Measurements from ENCODE around the gene SOCS7.

Gene SOCS7

DNA sequence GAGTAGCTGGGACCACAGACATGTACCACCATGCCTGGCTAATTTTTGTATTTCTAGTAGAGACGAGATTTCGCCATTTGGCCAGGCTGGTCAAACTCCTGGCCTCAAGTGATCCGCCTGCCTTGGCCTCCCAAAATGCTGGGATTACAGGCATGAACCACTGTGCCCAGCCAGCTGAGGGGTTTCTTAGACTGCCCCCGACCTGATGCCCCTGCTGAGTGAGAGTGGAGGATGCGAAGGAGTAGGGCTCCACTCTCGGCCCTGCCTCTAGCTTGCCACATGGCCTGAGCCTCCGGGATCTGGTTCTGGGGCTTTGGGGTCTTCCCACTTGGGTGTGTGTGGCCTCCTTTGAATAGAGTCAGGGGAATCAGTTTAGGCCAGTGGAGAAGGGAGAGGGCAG is 18.9 kb upstream of the SOCS7 start:
- H2AFZ ChIP-seq (ENCODE audit: low read length): no peak overlapping the region

DNA sequence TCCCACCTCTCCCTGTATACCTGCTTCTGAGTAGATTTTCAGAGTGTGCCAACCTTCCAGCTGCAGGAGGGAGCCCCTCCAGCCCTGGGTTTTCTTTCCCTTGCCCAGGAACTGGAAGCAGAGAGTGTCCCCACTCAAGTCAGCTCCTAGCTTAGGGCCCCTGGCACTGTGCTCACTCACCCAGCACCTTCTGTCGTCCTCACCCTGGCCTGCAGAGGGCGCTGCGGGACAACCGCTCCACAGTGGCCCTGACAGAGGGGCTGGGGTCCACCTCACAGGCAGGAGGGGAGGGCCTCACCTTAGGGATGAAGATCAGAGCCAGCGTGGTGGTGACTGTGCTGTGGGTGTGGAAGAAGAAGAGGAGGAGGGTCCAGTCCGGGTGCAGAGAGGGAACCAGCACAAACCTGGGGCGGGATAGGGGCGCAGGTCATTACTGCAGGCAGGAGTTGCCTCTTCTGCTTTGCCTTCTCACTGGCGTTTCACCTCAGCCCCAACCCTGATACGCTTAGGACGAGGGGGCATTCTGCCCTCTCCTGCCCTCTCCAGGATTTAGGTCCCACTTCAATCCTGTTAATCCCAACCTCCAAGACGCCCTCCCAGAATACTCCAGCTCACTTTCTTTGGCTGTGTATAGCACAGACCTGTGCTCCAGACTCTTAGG is 17.9 kb upstream of the SOCS7 start:
- WGBS, 2 donors (ENCODE audit: extremely low coverage in 2 of 2, insufficient read length in 2 of 2, insufficient replicate concordance in 1 of 2): no CpG with 5 or more reads among the region's 12 CpGs
- H3K4me2 ChIP-seq (ENCODE audit: insufficient read depth, low read length, poor library complexity, severe bottlenecking): no peak overlapping the region
- H3K36me3 ChIP-seq (replicated peaks in 1 of 2; ENCODE audit: control insufficient read depth in 2 of 2, insufficient read depth in 2 of 2, low read length in 2 of 2): no peaks in the 10 kb centered on the region
- no peaks in the 10 kb centered on the region for H3K9me3 ChIP-seq (replicated peaks in 1 of 2; ENCODE audit: control insufficient read depth in 2 of 2, insufficient read depth in 1 of 2, low read depth in 1 of 2, low read length in 2 of 2)
- H3K4me1 ChIP-seq (ENCODE audit: control insufficient read depth in 2 of 2, insufficient read depth in 1 of 2, low read depth in 1 of 2, low read length in 2 of 2): peaks cover 0 to 3% of the 10 kb centered on the region in 2 donors
- no peaks in the 10 kb centered on the region for H3K79me1 ChIP-seq (ENCODE audit: low read depth, low read length)
- H3K27ac ChIP-seq (replicated peaks; ENCODE audit: low read length): no peak overlapping the region
- DNase-seq (ENCODE audit: low spot score): peak; percentile 64
- no peak overlapping the region for H2BK12ac ChIP-seq (ENCODE audit: low read length)
- H2BK5ac ChIP-seq (ENCODE audit: low read length): no peak overlapping the region
- no peak overlapping the region for H2AFZ ChIP-seq (ENCODE audit: low read length)
- peak overlapping the region; percentile 91 for H2AK5ac ChIP-seq (ENCODE audit: low read depth, low read length)
- no peak overlapping the region for H3K23ac ChIP-seq (ENCODE audit: low read depth, low read length, poor library complexity)
- H4K8ac ChIP-seq (ENCODE audit: low read depth, low read length): no peak overlapping the region
- H2BK120ac ChIP-seq (ENCODE audit: low read depth, low read length): no peak overlapping the region
- H3K4me3 ChIP-seq (ENCODE audit: low read length in 2 of 2): no peak overlapping the region
- no peak overlapping the region for H3K18ac ChIP-seq (ENCODE audit: low read length)
- H3K14ac ChIP-seq (ENCODE audit: low read length): no peak overlapping the region
- no peak overlapping the region for H3K4ac ChIP-seq (ENCODE audit: low read length)
- peak overlapping the region; percentile 12 for H2BK15ac ChIP-seq (ENCODE audit: low read length)
- peaks cover 0 to 60% (median 0%) of the 10 kb centered on the region in 3 experiments for H3K27me3 ChIP-seq (ENCODE audit: control insufficient read depth in 3 of 3, insufficient read depth in 3 of 3, low read depth in 1 of 3, low read length in 3 of 3)
- no peak overlapping the region for H4K91ac ChIP-seq (ENCODE audit: low read depth, low read length, poor library complexity)
- no peak overlapping the region for H3K9ac ChIP-seq (ENCODE audit: low read depth, low read length, poor library complexity)

More for the DNA sequence above, 18.9 kb upstream of the SOCS7 start:
- no peak for DNase-seq (ENCODE audit: low spot score)
- H3K4ac ChIP-seq (ENCODE audit: low read length): no peak overlapping the region
- no peak overlapping the region for H3K4me2 ChIP-seq (ENCODE audit: insufficient read depth, low read length, poor library complexity, severe bottlenecking)
- H3K4me1 ChIP-seq (ENCODE audit: control insufficient read depth in 2 of 2, insufficient read depth in 1 of 2, low read depth in 1 of 2, low read length in 2 of 2): peaks cover 0 to 3% of the 10 kb centered on the region in 2 donors
- no peaks in the 10 kb centered on the region for H3K36me3 ChIP-seq (replicated peaks in 1 of 2; ENCODE audit: control insufficient read depth in 2 of 2, insufficient read depth in 2 of 2, low read length in 2 of 2)
- H3K14ac ChIP-seq (ENCODE audit: low read length): no peak overlapping the region
- peak overlapping the region in 1 of 2 donors; percentile 33 for H3K4me3 ChIP-seq (ENCODE audit: low read length in 2 of 2)
- no peak overlapping the region for H3K18ac ChIP-seq (ENCODE audit: low read length)
- peak overlapping the region; percentile 30 for H3K23ac ChIP-seq (ENCODE audit: low read depth, low read length, poor library complexity)
- peaks cover 0 to 51% (median 0%) of the 10 kb centered on the region in 3 experiments for H3K27me3 ChIP-seq (ENCODE audit: control insufficient read depth in 3 of 3, insufficient read depth in 3 of 3, low read depth in 1 of 3, low read length in 3 of 3)
- H4K91ac ChIP-seq (ENCODE audit: low read depth, low read length, poor library complexity): no peak overlapping the region
- no peaks in the 10 kb centered on the region for H3K79me1 ChIP-seq (ENCODE audit: low read depth, low read length)
- H3K27ac ChIP-seq (replicated peaks; ENCODE audit: low read length): no peak overlapping the region
- H2AK5ac ChIP-seq (ENCODE audit: low read depth, low read length): peak overlapping the region; percentile 20
- H2BK120ac ChIP-seq (ENCODE audit: low read depth, low read length): no peak overlapping the region
- no peaks in the 10 kb centered on the region for H3K9me3 ChIP-seq (replicated peaks in 1 of 2; ENCODE audit: control insufficient read depth in 2 of 2, insufficient read depth in 1 of 2, low read depth in 1 of 2, low read length in 2 of 2)
- no CpG with 5 or more reads among the region's 7 CpGs for WGBS, 2 donors (ENCODE audit: extremely low coverage in 2 of 2, insufficient read length in 2 of 2, insufficient replicate concordance in 1 of 2)
- no peak overlapping the region for H4K8ac ChIP-seq (ENCODE audit: low read depth, low read length)
- H2BK12ac ChIP-seq (ENCODE audit: low read length): no peak overlapping the region
- H3K9ac ChIP-seq (ENCODE audit: low read depth, low read length, poor library complexity): no peak overlapping the region
- H2BK15ac ChIP-seq (ENCODE audit: low read length): peak overlapping the region; percentile 77
- H2BK5ac ChIP-seq (ENCODE audit: low read length): no peak overlapping the region

DNA sequence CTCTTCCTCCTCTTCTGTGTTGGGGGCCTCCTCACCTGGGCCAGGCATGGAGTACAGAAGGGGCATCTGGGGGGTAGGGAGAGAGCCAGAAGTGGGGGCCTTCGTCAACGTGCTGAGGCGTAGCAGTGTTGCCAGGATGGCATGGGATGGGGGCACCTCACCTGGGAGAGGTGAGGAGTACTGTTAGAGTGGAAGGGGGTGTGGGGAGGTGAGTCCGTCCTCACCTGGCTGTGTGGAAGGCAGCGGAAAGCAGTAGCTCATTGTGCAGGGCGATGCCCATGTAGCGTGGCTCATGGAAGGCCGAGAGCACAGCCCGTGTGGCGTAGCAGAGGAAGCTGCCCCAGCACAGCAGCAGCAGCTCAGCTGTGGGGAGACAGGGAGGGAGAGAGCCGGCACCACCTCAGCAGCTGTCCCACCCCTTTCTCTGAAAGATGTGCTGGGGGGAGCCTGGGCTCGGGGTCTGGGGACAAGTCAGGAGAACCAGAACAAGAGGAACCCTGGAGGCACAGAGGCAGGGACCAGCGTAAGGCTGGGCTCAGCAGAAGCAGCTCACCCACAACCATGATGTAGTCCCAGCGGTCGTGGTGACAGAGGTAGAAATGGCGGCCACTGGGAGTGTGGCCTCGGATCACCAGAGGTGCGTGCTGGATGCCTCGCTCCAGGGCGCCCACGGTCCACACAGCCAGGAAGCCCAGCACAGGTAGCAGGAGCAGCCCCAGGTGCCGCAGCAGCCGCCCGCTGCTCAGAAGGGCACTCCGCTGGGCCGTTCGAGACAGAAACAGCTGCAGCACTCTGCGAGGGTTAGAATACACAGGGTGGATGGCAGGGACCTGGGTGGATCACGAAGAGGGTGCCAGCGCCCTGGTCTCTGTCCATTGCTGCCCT is 16.9 kb upstream of the SOCS7 start:
- H3K9me3 ChIP-seq (replicated peaks in 1 of 2; ENCODE audit: control insufficient read depth in 2 of 2, insufficient read depth in 1 of 2, low read depth in 1 of 2, low read length in 2 of 2): no peaks in the 10 kb centered on the region
- no peak overlapping the region for H2AFZ ChIP-seq (ENCODE audit: low read length)
- H3K27me3 ChIP-seq (ENCODE audit: control insufficient read depth in 3 of 3, insufficient read depth in 3 of 3, low read depth in 1 of 3, low read length in 3 of 3): peaks cover 0 to 64% (median 0%) of the 10 kb centered on the region in 3 experiments
- H2BK120ac ChIP-seq (ENCODE audit: low read depth, low read length): peak overlapping the region; percentile 36
- peak overlapping the region; percentile 91 for H2AK5ac ChIP-seq (ENCODE audit: low read depth, low read length)
- H3K14ac ChIP-seq (ENCODE audit: low read length): peak overlapping the region; percentile 39
- peaks cover 0 to 3% of the 10 kb centered on the region in 2 donors for H3K4me1 ChIP-seq (ENCODE audit: control insufficient read depth in 2 of 2, insufficient read depth in 1 of 2, low read depth in 1 of 2, low read length in 2 of 2)
- H3K36me3 ChIP-seq (replicated peaks in 1 of 2; ENCODE audit: control insufficient read depth in 2 of 2, insufficient read depth in 2 of 2, low read length in 2 of 2): no peaks in the 10 kb centered on the region
- H3K4me3 ChIP-seq (ENCODE audit: low read length in 2 of 2): no peak overlapping the region
- no peak overlapping the region for H2BK5ac ChIP-seq (ENCODE audit: low read length)
- H3K79me1 ChIP-seq (ENCODE audit: low read depth, low read length): no peaks in the 10 kb centered on the region
- H3K27ac ChIP-seq (replicated peaks; ENCODE audit: low read length): no peak overlapping the region
- no peak overlapping the region for H3K4ac ChIP-seq (ENCODE audit: low read length)
- H3K18ac ChIP-seq (ENCODE audit: low read length): peak overlapping the region; percentile 61
- no peak overlapping the region for H3K4me2 ChIP-seq (ENCODE audit: insufficient read depth, low read length, poor library complexity, severe bottlenecking)
- DNase-seq (ENCODE audit: low spot score): no peak
- peak overlapping the region; percentile 35 for H3K23ac ChIP-seq (ENCODE audit: low read depth, low read length, poor library complexity)
- H4K8ac ChIP-seq (ENCODE audit: low read depth, low read length): no peak overlapping the region
- H4K91ac ChIP-seq (ENCODE audit: low read depth, low read length, poor library complexity): no peak overlapping the region
- H3K9ac ChIP-seq (ENCODE audit: low read depth, low read length, poor library complexity): no peak overlapping the region
- peak overlapping the region; percentile 89 for H2BK12ac ChIP-seq (ENCODE audit: low read length)
- peak overlapping the region; percentile 30 for H2BK15ac ChIP-seq (ENCODE audit: low read length)
- WGBS, 2 donors (ENCODE audit: extremely low coverage in 2 of 2, insufficient read length in 2 of 2, insufficient replicate concordance in 1 of 2): no CpG with 5 or more reads among the region's 30 CpGs

GRCh38 chr17:38336838-38337237 is 14.8 kb upstream of the SOCS7 start:
- no CpG with 5 or more reads among the region's 11 CpGs for WGBS, 2 donors (ENCODE audit: extremely low coverage in 2 of 2, insufficient read length in 2 of 2, insufficient replicate concordance in 1 of 2)
- Histone ChIP-seq H3K36me3 (replicated peaks in 1 of 2; ENCODE audit: control insufficient read depth in 2 of 2, insufficient read depth in 2 of 2, low read length in 2 of 2) (no peaks in the 10 kb centered on the region), H4K8ac (ENCODE audit: low read depth, low read length) (no peak overlapping the region), H2BK5ac (ENCODE audit: low read length) (no peak overlapping the region), H2AK5ac (ENCODE audit: low read depth, low read length) (no peak overlapping the region), H3K79me1 (ENCODE audit: low read depth, low read length) (no peaks in the 10 kb centered on the region), H2BK15ac (ENCODE audit: low read length) (no peak overlapping the region), H3K14ac (ENCODE audit: low read length) (no peak overlapping the region), H3K23ac (ENCODE audit: low read depth, low read length, poor library complexity) (peak overlapping the region; percentile 62), H4K91ac (ENCODE audit: low read depth, low read length, poor library complexity) (no peak overlapping the region), H3K18ac (ENCODE audit: low read length) (no peak overlapping the region), H3K27me3 (ENCODE audit: control insufficient read depth in 3 of 3, insufficient read depth in 3 of 3, low read depth in 1 of 3, low read length in 3 of 3) (peaks cover 0 to 58% (median 0%) of the 10 kb centered on the region in 3 experiments), H3K9me3 (replicated peaks in 1 of 2; ENCODE audit: control insufficient read depth in 2 of 2, insufficient read depth in 1 of 2, low read depth in 1 of 2, low read length in 2 of 2) (no peaks in the 10 kb centered on the region), H3K27ac (replicated peaks; ENCODE audit: low read length) (no peak overlapping the region), H3K4me3 (ENCODE audit: low read length in 2 of 2) (no peak overlapping the region), H2BK12ac (ENCODE audit: low read length) (no peak overlapping the region), H3K9ac (ENCODE audit: low read depth, low read length, poor library complexity) (peak overlapping the region; percentile 45), H3K4ac (ENCODE audit: low read length) (no peak overlapping the region), H3K4me1 (ENCODE audit: control insufficient read depth in 2 of 2, insufficient read depth in 1 of 2, low read depth in 1 of 2, low read length in 2 of 2) (peaks cover 3 to 5% of the 10 kb centered on the region in 2 donors), H3K4me2 (ENCODE audit: insufficient read depth, low read length, poor library complexity, severe bottlenecking) (no peak overlapping the region), H2BK120ac (ENCODE audit: low read depth, low read length) (no peak overlapping the region), H2AFZ (ENCODE audit: low read length) (no peak overlapping the region)
- no peak for DNase-seq (ENCODE audit: low spot score)

All from neuronal stem cell (in vitro differentiated cells).